Nucleus accumbens (tissue), 56 donors: ENCODE results near the gene CLDN18.

Experiments
- DNase-seq, 56 donors: peaks; one replicate each; lab custom pipeline; 2025; lab: John Stamatoyannopoulos, UW

The CLDN18 gene

GRCh38 chr3:138009476-138010272, at the start of gene CLDN18:
CLDN18 (plus strand) TSS chr3:138010165; CDS start chr3:138010226, 61 bp downstream.
- no peak for DNase-seq

- no peak for DNase-seq
Measured at GRCh38 chr3:137962251-137962650, 47.7 kb upstream of the CLDN18 start.

GRCh38 chr3:137963463-137963862, 46.5 kb upstream of the CLDN18 start:
- peak in 16 of 56 donors; percentile 3 to 56 (median 20) for DNase-seq

GRCh38 chr3:137970914-137971831, 38.8 kb upstream of the CLDN18 start:
- peak in 48 of 56 donors; percentile 4 to 84 (median 36) for DNase-seq

GRCh38 chr3:137972396-137972795, 37.6 kb upstream of the CLDN18 start:
- DNase-seq: no peak

GRCh38 chr3:137978328-137978727, 31.6 kb upstream of the CLDN18 start:
- no peak for DNase-seq

GRCh38 chr3:137987723-137988122, 22.2 kb upstream of the CLDN18 start:
- DNase-seq: no peak

- no peak for DNase-seq
Measured at GRCh38 chr3:137988152-137988551, 21.8 kb upstream of the CLDN18 start.

- no peak for DNase-seq
Measured at GRCh38 chr3:137988982-137989381, 21.0 kb upstream of the CLDN18 start.

- no peak for DNase-seq
Measured at GRCh38 chr3:137990427-137990826, 19.5 kb upstream of the CLDN18 start.

- no peak for DNase-seq
Measured at GRCh38 chr3:137992592-137992991, 17.4 kb upstream of the CLDN18 start.

GRCh38 chr3:137998121-137999042, 11.6 kb upstream of the CLDN18 start:
- DNase-seq: no peak

- no peak for DNase-seq
Measured at GRCh38 chr3:138003069-138003468, 6.9 kb upstream of the CLDN18 start.

GRCh38 chr3:138005627-138006026, 4.3 kb upstream of the CLDN18 start:
- no peak for DNase-seq

- DNase-seq: no peak
Measured at GRCh38 chr3:138007898-138008297, 2.1 kb upstream of the CLDN18 start.

GRCh38 chr3:138010273-138010590, 267 bp downstream of the CLDN18 start:
- no peak for DNase-seq

- DNase-seq: no peak
Measured at GRCh38 chr3:138011722-138012121, 1.8 kb downstream of the CLDN18 start.

- no peak for DNase-seq
Measured at GRCh38 chr3:138012526-138012925, 2.6 kb downstream of the CLDN18 start.

- no peak for DNase-seq
Measured at GRCh38 chr3:138016065-138016464, 6.1 kb downstream of the CLDN18 start.

GRCh38 chr3:138019281-138020069, 9.5 kb downstream of the CLDN18 start:
- DNase-seq: peak in 1 of 56 donors; percentile 0
